Activated T-helper 17 cell treated with anti-CD3 and anti-CD28 coated beads, Interleukin-2, amount 50 U/mL, for 72 hours (primary cell): ENCODE data around the gene MYL2. TPM values are rescaled to one million over a fixed set of nuclear protein-coding genes. Genes with fewer than 3 reads are reported as not detected.

ENCODE experiments used
- ATAC-seq: fragments of 150-1000 bp; cut with Tn5 transposase; replicated peaks from 2 replicates; pipeline ENCODE4 v1.10.0; 2021; ENCODE audit warnings: mild to moderate bottlenecking, moderate library complexity
- H3K27ac Mint-ChIP-seq: one replicate; pipeline ENCODE4 v1.8.0; 2022; ENCODE audit warnings: mixed read lengths
- H3K27me3 Mint-ChIP-seq: one replicate; pipeline ENCODE4 v1.8.0; 2022; ENCODE audit warnings: mixed read lengths
- H3K36me3 Mint-ChIP-seq: one replicate; pipeline ENCODE4 v1.8.0; 2022; ENCODE audit warnings: low read depth, mild to moderate bottlenecking, mixed read lengths
- H3K4me1 Mint-ChIP-seq: one replicate; pipeline ENCODE4 v1.8.0; 2022; ENCODE audit warnings: mixed read lengths
- H3K4me3 Mint-ChIP-seq: one replicate; pipeline ENCODE4 v1.8.0; 2022; ENCODE audit warnings: mild to moderate bottlenecking, mixed read lengths
- H3K9me3 Mint-ChIP-seq: one replicate; pipeline ENCODE4 v1.8.0; 2022; ENCODE audit warnings: mixed read lengths
- total RNA-seq, 2 donors: library from RNA; stranded (reverse); gene quantifications; one replicate each; pipeline ENCODE4 v1.2.3, GENCODE V29; 2022

The MYL2 gene
- total RNA-seq, 2 donors from 2014 or later: not detected

GRCh38 chr12:110936367-110937103, 16.2 kb upstream of the MYL2 start:
- H3K27ac Mint-ChIP-seq: no peak overlapping the region
- H3K9me3 Mint-ChIP-seq: no peaks in the 10 kb centered on the region
- H3K36me3 Mint-ChIP-seq: no peaks in the 10 kb centered on the region
- peak; percentile 5 for ATAC-seq
- H3K4me1 Mint-ChIP-seq: peaks cover 4% of the 10 kb centered on the region
- peaks cover 20% of the 10 kb centered on the region for H3K27me3 Mint-ChIP-seq
- H3K4me3 Mint-ChIP-seq: no peak overlapping the region

DNA sequence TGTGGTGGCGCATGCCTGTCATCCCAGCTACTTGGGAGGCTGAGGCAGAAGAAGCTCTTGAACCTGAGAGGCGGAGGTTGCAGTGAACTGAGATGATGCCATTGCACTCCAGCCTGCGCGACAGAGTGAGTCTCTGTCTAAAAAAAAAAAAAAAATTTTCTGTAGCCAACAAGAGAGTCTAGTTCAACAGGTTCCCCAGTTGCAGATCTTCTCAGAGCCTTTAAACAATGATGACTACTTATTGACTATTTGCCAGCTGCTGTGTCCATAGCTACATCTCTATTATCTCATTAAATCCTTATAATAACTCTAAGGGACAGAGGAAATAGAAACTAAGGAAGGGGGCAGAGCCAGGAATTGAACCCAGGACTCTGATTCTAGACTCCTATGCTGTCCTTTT, 15.2 kb upstream of the MYL2 start:
- H3K4me3 Mint-ChIP-seq: no peak overlapping the region
- H3K27ac Mint-ChIP-seq: no peak overlapping the region
- no peaks in the 10 kb centered on the region for H3K9me3 Mint-ChIP-seq
- H3K36me3 Mint-ChIP-seq: no peaks in the 10 kb centered on the region
- no peak for ATAC-seq
- peaks cover 20% of the 10 kb centered on the region for H3K27me3 Mint-ChIP-seq
- H3K4me1 Mint-ChIP-seq: peaks cover 4% of the 10 kb centered on the region

DNA sequence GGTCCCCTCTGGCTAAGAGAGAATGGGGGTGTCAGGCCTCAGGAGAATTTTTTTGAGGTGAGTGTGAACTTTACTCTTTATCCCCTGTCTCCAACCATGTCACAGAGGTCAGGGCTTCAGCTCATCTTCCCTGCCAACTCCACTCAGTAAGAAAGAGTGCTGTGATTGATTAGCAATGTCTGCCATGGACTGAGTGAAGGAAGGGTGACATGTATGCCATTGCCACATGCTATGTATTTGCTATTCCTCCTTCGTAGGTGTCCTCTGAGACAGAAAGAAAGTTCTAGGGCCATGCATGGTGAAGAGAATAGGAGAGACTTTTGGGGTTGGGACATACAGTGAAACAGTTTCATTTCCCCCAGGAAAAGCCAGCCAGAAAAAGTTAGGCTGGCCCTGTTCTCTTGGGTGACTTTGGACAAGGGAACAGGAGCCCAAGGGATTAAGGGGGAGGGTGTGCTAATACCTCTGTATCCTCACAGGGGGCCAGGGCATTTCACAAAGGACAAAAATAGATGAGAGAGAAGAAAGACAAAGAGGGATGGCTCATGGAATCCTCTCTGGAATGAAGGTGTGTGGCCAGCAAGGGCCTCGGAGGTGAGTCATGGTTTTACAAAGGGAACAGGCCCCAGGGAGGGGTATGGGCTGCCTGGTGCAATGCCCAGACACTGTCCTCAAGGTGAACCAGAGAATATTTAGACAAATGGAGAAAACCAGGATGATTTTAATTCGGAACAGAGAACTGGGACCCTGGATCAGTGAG, 13.9 kb upstream of the MYL2 start:
- no peak for ATAC-seq
- Mint-ChIP-seq H3K27me3 (peaks cover 20% of the 10 kb centered on the region), H3K4me1 (peaks cover 4% of the 10 kb centered on the region), H3K9me3 (no peaks in the 10 kb centered on the region), H3K4me3 (no peak overlapping the region), H3K27ac (no peak overlapping the region), H3K36me3 (no peaks in the 10 kb centered on the region)

DNA sequence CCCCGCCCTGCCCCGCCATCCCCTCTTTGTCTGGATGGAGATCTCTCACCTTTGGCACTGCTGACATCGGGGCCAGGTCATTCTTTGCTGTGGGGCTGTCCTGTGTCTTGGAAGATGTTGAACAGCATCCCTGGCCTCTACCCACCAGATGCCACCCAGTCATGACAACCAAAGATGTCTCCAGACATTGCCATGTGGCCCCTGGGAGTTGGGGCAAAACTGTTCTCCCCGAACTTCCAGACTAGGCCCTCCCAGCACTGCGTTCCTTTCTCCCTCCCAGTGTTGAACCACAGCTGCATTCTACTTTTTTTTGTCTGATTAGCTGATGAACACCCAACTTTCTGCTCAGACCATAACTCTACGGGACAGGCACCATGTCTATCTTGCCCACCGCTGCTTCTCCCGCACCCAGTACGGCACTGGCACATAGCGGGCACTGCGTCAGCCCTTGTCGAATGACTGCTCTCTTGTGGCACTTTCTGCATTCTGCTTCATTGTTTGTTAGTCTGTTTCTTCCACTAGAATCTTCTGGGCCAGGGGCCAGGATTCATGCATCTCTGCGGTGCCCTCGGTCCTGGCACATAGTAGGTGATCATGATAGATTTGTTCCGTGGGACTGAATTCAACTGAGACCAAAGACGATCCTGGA, 13.1 kb upstream of the MYL2 start:
- Mint-ChIP-seq H3K4me1 (peaks cover 4% of the 10 kb centered on the region), H3K4me3 (no peak overlapping the region), H3K9me3 (no peaks in the 10 kb centered on the region), H3K36me3 (no peaks in the 10 kb centered on the region), H3K27me3 (peaks cover 20% of the 10 kb centered on the region), H3K27ac (no peak overlapping the region)
- ATAC-seq: no peak

GRCh38 chr12:110932046-110932445, 11.7 kb upstream of the MYL2 start:
- Mint-ChIP-seq H3K9me3 (no peaks in the 10 kb centered on the region), H3K27ac (no peak overlapping the region), H3K4me3 (no peak overlapping the region), H3K27me3 (peaks cover 15% of the 10 kb centered on the region), H3K36me3 (no peaks in the 10 kb centered on the region), H3K4me1 (no peaks in the 10 kb centered on the region)
- no peak for ATAC-seq

DNA sequence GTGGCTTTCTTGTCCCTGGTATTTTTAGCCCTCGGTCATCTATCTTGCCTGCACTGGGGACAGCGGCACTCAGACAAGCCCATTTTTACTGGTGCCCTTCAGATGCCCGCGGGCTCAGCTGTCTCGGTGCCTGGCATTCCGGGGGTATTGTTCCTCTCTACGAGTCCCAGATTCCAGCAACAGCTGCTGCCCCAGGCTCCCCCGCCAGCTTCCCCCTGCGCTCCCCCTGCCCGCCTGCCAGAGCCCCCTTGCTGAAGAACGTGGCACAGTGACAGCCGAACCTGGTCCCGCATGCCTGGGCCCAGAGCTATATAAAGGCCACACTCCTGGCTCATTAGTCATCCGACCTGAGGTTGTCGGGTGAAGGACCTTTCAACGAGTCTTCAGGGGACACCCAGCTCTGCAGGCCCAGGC, 10.9 kb upstream of the MYL2 start:
- H3K4me1 Mint-ChIP-seq: no peaks in the 10 kb centered on the region
- H3K27me3 Mint-ChIP-seq: peaks cover 10% of the 10 kb centered on the region
- H3K4me3 Mint-ChIP-seq: no peak overlapping the region
- H3K9me3 Mint-ChIP-seq: no peaks in the 10 kb centered on the region
- no peak overlapping the region for H3K27ac Mint-ChIP-seq
- no peak for ATAC-seq
- no peaks in the 10 kb centered on the region for H3K36me3 Mint-ChIP-seq

DNA sequence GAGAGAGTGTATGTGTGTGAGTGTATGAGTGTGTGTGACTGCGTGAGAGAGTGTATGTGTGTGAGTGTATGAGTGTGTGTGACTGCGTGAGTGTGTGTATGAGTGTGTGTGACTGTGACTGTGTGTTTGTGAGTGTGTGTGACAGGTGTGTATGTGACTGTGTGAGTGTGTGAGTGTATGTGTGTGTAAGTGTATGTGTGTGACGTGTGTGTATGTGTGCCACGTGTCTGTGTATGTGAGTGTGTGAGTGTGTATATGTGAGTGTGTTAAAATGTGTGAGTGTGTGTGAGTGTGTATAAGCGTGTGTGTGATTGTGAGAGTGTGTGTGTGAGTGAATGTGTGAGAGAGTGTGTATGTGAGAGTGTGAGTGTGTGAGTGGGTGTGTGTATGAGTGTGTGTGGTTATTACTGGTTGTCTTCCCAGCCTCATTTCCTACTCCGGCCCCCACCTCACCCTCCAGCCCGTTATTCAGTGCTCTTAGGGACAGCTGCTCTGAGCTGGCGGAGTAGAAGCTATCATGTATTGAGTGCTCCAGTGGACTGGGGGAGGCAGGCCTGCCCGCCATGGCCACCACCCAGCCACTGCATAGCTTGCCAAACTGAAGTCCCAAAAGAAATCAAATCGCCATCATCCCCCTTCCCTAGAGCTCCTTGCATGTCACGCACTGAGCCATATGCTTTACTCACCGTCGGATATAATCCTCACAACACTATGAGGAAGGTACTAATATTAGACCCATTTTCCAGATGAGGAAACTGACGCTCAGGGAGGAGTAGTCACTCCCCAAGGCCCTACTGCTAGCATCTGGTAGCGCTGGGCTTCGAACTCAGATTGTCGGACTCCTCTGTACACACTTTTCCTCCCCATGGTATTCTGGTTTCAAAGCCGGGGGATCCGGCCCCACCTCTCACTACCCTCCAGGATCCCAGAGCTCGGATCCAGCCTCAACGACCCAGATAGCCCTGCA, 10.3 kb upstream of the MYL2 start:
- no peak for ATAC-seq
- H3K27me3 Mint-ChIP-seq: peaks cover 9% of the 10 kb centered on the region
- H3K9me3 Mint-ChIP-seq: no peaks in the 10 kb centered on the region
- H3K4me1 Mint-ChIP-seq: no peaks in the 10 kb centered on the region
- H3K4me3 Mint-ChIP-seq: no peak overlapping the region
- no peaks in the 10 kb centered on the region for H3K36me3 Mint-ChIP-seq
- H3K27ac Mint-ChIP-seq: no peak overlapping the region

- Mint-ChIP-seq H3K4me1 (no peaks in the 10 kb centered on the region), H3K4me3 (no peak overlapping the region), H3K27ac (no peak overlapping the region), H3K27me3 (peaks cover 9% of the 10 kb centered on the region), H3K36me3 (no peaks in the 10 kb centered on the region), H3K9me3 (no peaks in the 10 kb centered on the region)
- no peak for ATAC-seq
Measured at GRCh38 chr12:110929818-110930217, 9.4 kb upstream of the MYL2 start.

DNA sequence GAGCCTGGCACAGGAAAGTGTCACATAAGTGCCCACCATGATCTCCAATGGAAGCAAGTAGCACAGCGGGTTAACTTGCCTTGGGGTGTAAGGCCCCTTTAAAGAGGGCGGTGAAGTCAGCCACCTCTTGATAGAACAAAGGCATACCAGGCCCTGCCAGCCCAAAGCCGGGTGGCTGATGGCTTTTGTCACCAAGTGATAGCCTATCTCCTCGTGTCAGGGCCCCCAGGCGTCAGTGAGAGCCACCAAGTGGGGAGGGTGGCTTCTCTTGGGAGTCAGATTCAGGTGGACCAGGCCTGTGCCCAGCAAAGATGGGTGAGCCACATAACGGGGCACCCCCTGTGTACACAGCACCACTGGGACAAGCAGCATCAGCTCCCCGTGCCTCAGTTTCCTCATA, 8.3 kb upstream of the MYL2 start:
- Mint-ChIP-seq H3K4me1 (no peaks in the 10 kb centered on the region), H3K27me3 (peaks cover 3% of the 10 kb centered on the region), H3K36me3 (no peaks in the 10 kb centered on the region), H3K4me3 (no peak overlapping the region), H3K9me3 (no peaks in the 10 kb centered on the region), H3K27ac (no peak overlapping the region)
- ATAC-seq: no peak

GRCh38 chr12:110927546-110927945, 7.2 kb upstream of the MYL2 start:
- H3K9me3 Mint-ChIP-seq: no peaks in the 10 kb centered on the region
- no peak for ATAC-seq
- no peak overlapping the region for H3K27ac Mint-ChIP-seq
- H3K27me3 Mint-ChIP-seq: peaks cover 1% of the 10 kb centered on the region
- H3K4me3 Mint-ChIP-seq: no peak overlapping the region
- no peaks in the 10 kb centered on the region for H3K36me3 Mint-ChIP-seq
- no peaks in the 10 kb centered on the region for H3K4me1 Mint-ChIP-seq

- H3K27me3 Mint-ChIP-seq: peaks cover 13% of the 10 kb centered on the region
- no peak for ATAC-seq
- H3K36me3 Mint-ChIP-seq: no peaks in the 10 kb centered on the region
- no peaks in the 10 kb centered on the region for H3K4me1 Mint-ChIP-seq
- no peak overlapping the region for H3K4me3 Mint-ChIP-seq
- H3K9me3 Mint-ChIP-seq: no peaks in the 10 kb centered on the region
- H3K27ac Mint-ChIP-seq: no peak overlapping the region
Measured at GRCh38 chr12:110923692-110924334, 3.4 kb upstream of the MYL2 start.

DNA sequence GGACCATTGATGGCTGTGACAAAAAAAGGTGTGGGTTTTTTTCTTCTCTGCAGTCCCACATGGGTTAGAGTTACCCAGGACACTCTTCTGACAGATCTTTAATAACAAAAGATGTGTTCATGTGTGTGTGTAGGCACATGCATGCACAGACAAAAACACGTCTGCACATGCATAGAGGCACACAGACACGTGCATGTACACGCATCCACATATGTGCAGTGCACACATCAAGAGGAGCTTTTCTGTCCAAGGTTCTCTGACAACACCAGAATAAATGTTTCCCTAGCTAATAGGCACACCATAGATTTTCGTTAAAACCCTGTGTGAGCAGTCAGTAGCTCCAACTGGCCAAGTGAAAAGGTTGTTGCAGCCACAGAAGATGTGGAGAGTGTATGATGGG, 2.8 kb upstream of the MYL2 start:
- no peak for ATAC-seq
- H3K4me1 Mint-ChIP-seq: no peaks in the 10 kb centered on the region
- peaks cover 13% of the 10 kb centered on the region for H3K27me3 Mint-ChIP-seq
- no peaks in the 10 kb centered on the region for H3K9me3 Mint-ChIP-seq
- no peaks in the 10 kb centered on the region for H3K36me3 Mint-ChIP-seq
- no peak overlapping the region for H3K27ac Mint-ChIP-seq
- no peak overlapping the region for H3K4me3 Mint-ChIP-seq

GRCh38 chr12:110922652-110923051, 2.3 kb upstream of the MYL2 start:
- no peak for ATAC-seq
- no peaks in the 10 kb centered on the region for H3K36me3 Mint-ChIP-seq
- no peak overlapping the region for H3K4me3 Mint-ChIP-seq
- H3K27me3 Mint-ChIP-seq: peaks cover 13% of the 10 kb centered on the region
- H3K9me3 Mint-ChIP-seq: no peaks in the 10 kb centered on the region
- no peak overlapping the region for H3K27ac Mint-ChIP-seq
- H3K4me1 Mint-ChIP-seq: no peaks in the 10 kb centered on the region

GRCh38 chr12:110921262-110921661, 883 bp upstream of the MYL2 start:
- peaks cover 16% of the 10 kb centered on the region for H3K27me3 Mint-ChIP-seq

More at GRCh38 chr12:110921262-110921661, 883 bp upstream of the MYL2 start:
- H3K36me3 Mint-ChIP-seq: no peaks in the 10 kb centered on the region
- no peak overlapping the region for H3K27ac Mint-ChIP-seq
- no peaks in the 10 kb centered on the region for H3K9me3 Mint-ChIP-seq
- H3K4me3 Mint-ChIP-seq: no peak overlapping the region
- no peak for ATAC-seq
- no peaks in the 10 kb centered on the region for H3K4me1 Mint-ChIP-seq
